ENCODE measurements around the gene GOLGB1. TPM values are rescaled to one million over a fixed set of nuclear protein-coding genes. Genes with fewer than 3 reads are reported as not detected.
A peak's percentile ranks its signal among the peaks of the same experiment; 100 is the strongest.

Gene GOLGB1
- total and polyA plus RNA-seq, 10 of the 15 experiments (the other 5 are each of a cell fraction or from before 2014, with no cell fraction given) = 7.4 to 34.5 (median 21.8) TPM

DNA sequence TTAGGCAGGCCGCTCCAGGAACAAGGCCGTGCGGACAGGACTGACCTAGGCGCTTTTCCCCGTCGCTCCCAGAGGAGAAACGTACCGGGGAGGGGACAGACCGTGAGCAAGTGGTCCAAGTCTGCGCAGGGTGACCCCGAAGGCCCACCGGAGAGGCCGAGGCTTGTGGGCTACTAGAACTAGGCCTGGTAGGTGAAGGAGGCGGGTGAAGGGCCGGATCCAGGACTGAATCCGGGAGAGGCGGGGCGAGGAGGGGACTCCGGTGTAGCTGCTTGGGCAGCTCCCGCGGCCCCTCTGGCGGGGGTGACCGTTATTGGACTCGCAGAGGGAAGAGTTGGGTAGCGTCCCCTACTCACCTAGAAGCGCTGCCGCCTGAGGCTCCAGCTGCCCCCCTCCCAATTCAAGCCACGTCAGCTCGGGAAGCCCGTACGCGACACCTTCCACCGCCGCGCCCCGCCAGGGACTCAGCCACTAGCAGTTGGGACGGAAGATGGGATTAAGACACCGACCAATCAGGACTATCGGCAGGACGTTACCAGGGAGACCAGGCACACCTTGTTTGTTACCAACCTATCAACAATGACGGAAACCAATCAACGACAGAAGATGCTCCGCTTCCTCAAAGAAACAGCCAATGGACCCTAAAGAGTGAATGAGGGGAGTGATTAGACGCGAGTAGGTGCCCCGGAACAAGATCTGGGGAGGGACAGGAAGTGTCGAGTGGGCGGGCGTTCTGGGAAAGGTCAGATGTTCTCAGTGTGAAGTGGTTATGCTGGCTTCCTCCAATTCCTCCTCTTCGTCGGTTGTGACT lies at the start of gene GOLGB1 (continued):
- TF ChIP-seq CUX1 (IDR thresholded peaks at IDR 0.05; ENCODE audit: insufficient replicate concordance, low read depth, low read length) (no peak), PML (IDR thresholded peaks at IDR 0.05; ENCODE audit: low read length) (peak; percentile 86), BHLHE40 (IDR thresholded peaks at IDR 0.05; ENCODE audit: borderline replicate concordance in 1 of 2, low read depth in 2 of 2, low read length in 1 of 2) (peak; percentile 67 to 75; a peak in 2 of 4 replicates), SIN3A (IDR thresholded peaks at IDR 0.05; ENCODE audit: low read depth, low read length) (peak; percentile 5), RFX5 (IDR thresholded peaks at IDR 0.05; ENCODE audit: low read depth, low read length) (peak; percentile 96), NFYA (IDR thresholded peaks at IDR 0.05; ENCODE audit: borderline replicate concordance, low read depth, low read length) (peak; percentile 50), CEBPB (IDR thresholded peaks at IDR 0.05; ENCODE audit: borderline replicate concordance in 1 of 2, low read depth in 2 of 2, low read length in 2 of 2) (no peak), YY1 (IDR thresholded peaks at IDR 0.05; ENCODE audit: low read depth, low read length) (peak; percentile 43), TBL1XR1 (IDR thresholded peaks at IDR 0.05; ENCODE audit: low read depth, low read length) (peak; percentile 65; the same call in 1 of the 2 replicates), CTCF (IDR thresholded peaks at IDR 0.05 in 2 of 3, conservative IDR thresholded peaks at IDR 0.05 in 1 of 3; ENCODE audit: control insufficient read depth in 2 of 3, extremely low read depth in 1 of 3, insufficient read depth in 1 of 3, low read depth in 3 of 3, low read length in 3 of 3) (no peak), NFYB (IDR thresholded peaks at IDR 0.05; ENCODE audit: insufficient read depth, low read depth, low read length) (peak; percentile 99)
- TF ChIP-seq, protein P1, sequence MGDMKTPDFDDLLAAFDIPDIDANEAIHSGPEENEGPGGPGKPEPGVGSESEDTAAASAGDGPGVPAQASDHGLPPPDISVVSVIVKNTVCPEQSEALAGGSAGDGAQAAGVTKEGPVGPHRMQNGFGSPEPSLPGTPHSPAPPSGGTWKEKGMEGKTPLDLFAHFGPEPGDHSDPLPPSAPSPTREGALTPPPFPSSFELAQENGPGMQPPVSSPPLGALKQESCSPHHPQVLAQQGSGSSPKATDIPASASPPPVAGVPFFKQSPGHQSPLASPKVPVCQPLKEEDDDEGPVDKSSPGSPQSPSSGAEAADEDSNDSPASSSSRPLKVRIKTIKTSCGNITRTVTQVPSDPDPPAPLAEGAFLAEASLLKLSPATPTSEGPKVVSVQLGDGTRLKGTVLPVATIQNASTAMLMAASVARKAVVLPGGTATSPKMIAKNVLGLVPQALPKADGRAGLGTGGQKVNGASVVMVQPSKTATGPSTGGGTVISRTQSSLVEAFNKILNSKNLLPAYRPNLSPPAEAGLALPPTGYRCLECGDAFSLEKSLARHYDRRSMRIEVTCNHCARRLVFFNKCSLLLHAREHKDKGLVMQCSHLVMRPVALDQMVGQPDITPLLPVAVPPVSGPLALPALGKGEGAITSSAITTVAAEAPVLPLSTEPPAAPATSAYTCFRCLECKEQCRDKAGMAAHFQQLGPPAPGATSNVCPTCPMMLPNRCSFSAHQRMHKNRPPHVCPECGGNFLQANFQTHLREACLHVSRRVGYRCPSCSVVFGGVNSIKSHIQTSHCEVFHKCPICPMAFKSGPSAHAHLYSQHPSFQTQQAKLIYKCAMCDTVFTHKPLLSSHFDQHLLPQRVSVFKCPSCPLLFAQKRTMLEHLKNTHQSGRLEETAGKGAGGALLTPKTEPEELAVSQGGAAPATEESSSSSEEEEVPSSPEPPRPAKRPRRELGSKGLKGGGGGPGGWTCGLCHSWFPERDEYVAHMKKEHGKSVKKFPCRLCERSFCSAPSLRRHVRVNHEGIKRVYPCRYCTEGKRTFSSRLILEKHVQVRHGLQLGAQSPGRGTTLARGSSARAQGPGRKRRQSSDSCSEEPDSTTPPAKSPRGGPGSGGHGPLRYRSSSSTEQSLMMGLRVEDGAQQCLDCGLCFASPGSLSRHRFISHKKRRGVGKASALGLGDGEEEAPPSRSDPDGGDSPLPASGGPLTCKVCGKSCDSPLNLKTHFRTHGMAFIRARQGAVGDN (IDR thresholded peaks at IDR 0.05) = peak; percentile 68
- TF ChIP-seq, protein P2, sequence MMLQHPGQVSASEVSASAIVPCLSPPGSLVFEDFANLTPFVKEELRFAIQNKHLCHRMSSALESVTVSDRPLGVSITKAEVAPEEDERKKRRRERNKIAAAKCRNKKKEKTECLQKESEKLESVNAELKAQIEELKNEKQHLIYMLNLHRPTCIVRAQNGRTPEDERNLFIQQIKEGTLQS (IDR thresholded peaks at IDR 0.05; ENCODE audit: borderline replicate concordance, extremely low read depth, low read depth, low read length) = no peak

All from GM12878 (cell line).